HG02981 (cell line): ENCODE data around the gene KCNAB1.
A peak's percentile ranks its signal among the peaks of the same experiment; 100 is the strongest.

Experiments
- ATAC-seq: cut with Tn5 transposase; IDR thresholded peaks from one replicate; pipeline ENCODE4 v1.9.1; 2021; ENCODE audit warnings: mild to moderate bottlenecking, moderate library complexity; ENCODE audit not compliant: unreplicated experiment

KCNAB1 gene

GRCh38 chr3:156305672-156306071 lies 185.3 kb downstream of the KCNAB1 start:
- ATAC-seq, result no peak

GRCh38 chr3:156307704-156308103 lies 187.3 kb downstream of the KCNAB1 start:
- ATAC-seq, result no peak

GRCh38 chr3:156311431-156311830 lies 191.1 kb downstream of the KCNAB1 start:
- ATAC-seq, result no peak

GRCh38 chr3:156311930-156312329 lies 191.6 kb downstream of the KCNAB1 start:
- ATAC-seq, result no peak

GRCh38 chr3:156316076-156316475 lies 195.7 kb downstream of the KCNAB1 start:
- no peak for ATAC-seq

- no peak for ATAC-seq
Measured at GRCh38 chr3:156317462-156318074, 197.2 kb downstream of the KCNAB1 start.

- no peak for ATAC-seq
Measured at GRCh38 chr3:156321945-156322344, 201.6 kb downstream of the KCNAB1 start.

GRCh38 chr3:156323466-156323865 lies 203.1 kb downstream of the KCNAB1 start:
- ATAC-seq, result no peak

GRCh38 chr3:156330415-156330814 lies 210.0 kb downstream of the KCNAB1 start:
- no peak for ATAC-seq

GRCh38 chr3:156332304-156332703 lies 211.9 kb downstream of the KCNAB1 start:
- no peak for ATAC-seq

- no peak for ATAC-seq
Measured at GRCh38 chr3:156334841-156335545, 214.6 kb downstream of the KCNAB1 start.

GRCh38 chr3:156339491-156339890 lies 219.1 kb downstream of the KCNAB1 start:
- ATAC-seq, result no peak

- ATAC-seq, result no peak
Measured at GRCh38 chr3:156341332-156341731, 221.0 kb downstream of the KCNAB1 start.

GRCh38 chr3:156341831-156342416 lies 221.5 kb downstream of the KCNAB1 start:
- peak; percentile 99 for ATAC-seq

- no peak for ATAC-seq
Measured at GRCh38 chr3:156344215-156344614, 223.8 kb downstream of the KCNAB1 start.

GRCh38 chr3:156349111-156349510 lies 228.7 kb downstream of the KCNAB1 start:
- ATAC-seq, result no peak

- no peak for ATAC-seq
Measured at GRCh38 chr3:156349978-156350377, 229.6 kb downstream of the KCNAB1 start.

GRCh38 chr3:156350781-156351180 lies 230.4 kb downstream of the KCNAB1 start:
- ATAC-seq, result no peak

GRCh38 chr3:156351783-156352182 lies 231.4 kb downstream of the KCNAB1 start:
- no peak for ATAC-seq

GRCh38 chr3:156352728-156353127 lies 232.3 kb downstream of the KCNAB1 start:
- no peak for ATAC-seq

- no peak for ATAC-seq
Measured at GRCh38 chr3:156353563-156353962, 233.2 kb downstream of the KCNAB1 start.
